A549 (cell line): ENCODE data around the gene TOB1. TPM values are rescaled to one million over a fixed set of nuclear protein-coding genes. Genes with fewer than 3 reads are reported as not detected.

Experiments
- ATAC-seq, 2 experiments: fragments of 200-7000 bp in 1 of 2; fragments of >200 bp in 1 of 2; cut with Nextera tagmentation in 1 of 2; cut with Tn5 transposase in 1 of 2; 3 replicates each; pipeline versions ENCODE4 v1.8.0 to v1.9.1; 2018 to 2020; ENCODE audit warnings: mild to moderate bottlenecking in 1 of 2, moderate library complexity in 1 of 2
- CTCF ChIA-PET: fragments of 300-600 bp; sonication (Branson Sonifier 250); formaldehyde crosslinking; extraction: SDS; loops from one replicate; lab custom pipeline; 2021; ENCODE audit warnings: antibody characterized with exemption, inconsistent platforms; lab: Yijun Ruan, JAX
- POLR2A ChIA-PET: fragments of 350-600 bp; formaldehyde crosslinking; extraction: SDS; loops from one replicate; lab custom pipeline; 2021; ENCODE audit warnings: antibody characterized with exemption, inconsistent platforms; lab: Yijun Ruan, JAX
- DNase-seq, 2 experiments: peaks; one replicate each; pipeline versions ENCODE4 v3.0.0 to v3.0.0-alpha.2; 2011 to 2016; ENCODE audit warnings: low read depth in 1 of 2, low spot score in 1 of 2
- FAIRE-seq: peaks from 2 replicates; lab custom pipeline; 2011; peaks lifted over from hg19 to GRCh38; lab: Jason Lieb, UNC
- H3K27ac ChIP-seq, 2 experiments: fragments of >200 bp; sonication (Bioruptor Twin); formaldehyde crosslinking; 3 replicates each; pipeline ENCODE4 v1.5.1; 2016 to 2017
- H3K4me1 ChIP-seq: fragments of >200 bp; sonication (Bioruptor Twin); formaldehyde crosslinking; 3 replicates; pipeline ENCODE4 v1.6.1; 2016
- H3K4me2 ChIP-seq: fragments of >200 bp; sonication (Bioruptor Twin); formaldehyde crosslinking; 3 replicates; pipeline ENCODE4 v1.6.1; 2016
- H3K4me3 ChIP-seq: fragments of >200 bp; sonication (Bioruptor Twin); formaldehyde crosslinking; 3 replicates; pipeline ENCODE4 v1.5.1; 2016
- H3K9me3 ChIP-seq: fragments of >200 bp; sonication (Bioruptor Twin); formaldehyde crosslinking; 3 replicates; pipeline ENCODE4 v1.6.1; 2016
- ATOH8 ChIP-seq: fragments of 250-450 bp; sonication (Bioruptor Pico); IDR thresholded peaks from 2 replicates; pipeline ENCODE4 v1.5.0; 2020; ENCODE audit warnings: low read depth, mild to moderate bottlenecking, moderate library complexity
- CHD2 ChIP-seq: fragments of 150-350 bp; IDR thresholded peaks from 2 replicates; pipeline ENCODE4 v1.6.1; 2014; ENCODE audit warnings: low read length; ENCODE audit not compliant: partially characterized antibody
- CTCF ChIP-seq: fragments of >200 bp; sonication (Bioruptor Twin); formaldehyde crosslinking; IDR thresholded peaks from 3 replicates; pipeline ENCODE4 v1.5.1; 2016
- ESRRA ChIP-seq: fragments of 150-350 bp; IDR thresholded peaks from 2 replicates; pipeline ENCODE4 v1.6.1; 2014; ENCODE audit warnings: mild to moderate bottlenecking, low read length, borderline replicate concordance
- FOSB ChIP-seq: fragments of 250-450 bp; sonication (Bioruptor Pico); IDR thresholded peaks from 2 replicates; pipeline ENCODE4 v1.5.0; 2020; ENCODE audit warnings: mild to moderate bottlenecking, moderate library complexity
- FOXS1 ChIP-seq: fragments of 250-450 bp; sonication (Bioruptor Pico); IDR thresholded peaks from 2 replicates; pipeline ENCODE4 v1.5.0; 2020; ENCODE audit warnings: mild to moderate bottlenecking, moderate library complexity
- JUN ChIP-seq, 2 experiments: fragments of >200 bp; sonication (Bioruptor Twin); formaldehyde crosslinking; IDR thresholded peaks; 2 replicates in 1 of 2; 3 replicates in 1 of 2; pipeline ENCODE4 v1.6.1; 2016 to 2017
- KDM5A ChIP-seq: fragments of 200-600 bp; sonication (generic); IDR thresholded peaks from 2 replicates; pipeline ENCODE4 v1.6.1; 2016; ENCODE audit warnings: antibody characterized with exemption, mild to moderate bottlenecking
- MAZ ChIP-seq: fragments of 150-350 bp; IDR thresholded peaks from 2 replicates; pipeline ENCODE4 v1.6.1; 2014; ENCODE audit warnings: antibody characterized with exemption, low read depth, low read length, borderline replicate concordance
- NR3C1 ChIP-seq: fragments of >200 bp; sonication (Bioruptor Twin); formaldehyde crosslinking; IDR thresholded peaks from 3 replicates; pipeline ENCODE4 v1.6.1; 2017
- POLR2A ChIP-seq: IDR thresholded peaks from 2 replicates; pipeline ENCODE4 v1.6.1; 2012; ENCODE audit warnings: mild to moderate bottlenecking, low read length
- RNF2 ChIP-seq: fragments of 200-600 bp; sonication (generic); IDR thresholded peaks from 2 replicates; pipeline ENCODE4 v1.6.1; 2016; ENCODE audit warnings: low read depth, mild to moderate bottlenecking, antibody characterized with exemption, moderate library complexity, borderline replicate concordance
- SREBF2 ChIP-seq: fragments of 450-650 bp; IDR thresholded peaks from 2 replicates; pipeline ENCODE4 v1.6.1; 2014; ENCODE audit warnings: mild to moderate bottlenecking, moderate library complexity
- TFCP2L1 ChIP-seq: fragments of 250-450 bp; sonication (Bioruptor Pico); IDR thresholded peaks from 2 replicates; pipeline ENCODE4 v1.5.0; 2021; ENCODE audit warnings: mild to moderate bottlenecking
- ZNF302 ChIP-seq: fragments of 250-450 bp; sonication (Bioruptor Pico); IDR thresholded peaks from 2 replicates; pipeline ENCODE4 v1.9.0; 2021; ENCODE audit warnings: inconsistent platforms, mild to moderate bottlenecking, moderate library complexity
- WGBS: methylation state at CpG from one replicate; pipeline ENCODE4 v1.1.6; 2017; ENCODE audit errors: missing lambda C conversion rate; 5-methylcytosine and 5-hydroxymethylcytosine counted together
- polyA plus RNA-seq, 4 experiments: library from polyadenylated mRNA; depleted of rRNA in 3 of 4; stranded (reverse); fragments of >200 nt; fragmentation: RNase III in 1 of 4; extraction: RNeasy Plus Mini Kit Qiagen cat#74134 plus additional on column Dnase treatment in 1 of 4; gene quantifications; 2 replicates in 3 of 4; 3 replicates in 1 of 4; pipeline ENCODE4 v1.2.3, GENCODE V29; 2011 to 2017
- TF ChIP-seq, protein P1 (sequence below): fragments of >200 bp; sonication (Bioruptor Twin); formaldehyde crosslinking; IDR thresholded peaks from 2 replicates; pipeline ENCODE4 v1.6.1; 2016
- TF ChIP-seq, protein P2 (sequence below): fragments of 450-650 bp; IDR thresholded peaks from 2 replicates; pipeline ENCODE4 v1.6.1; 2014; ENCODE audit warnings: antibody characterized with exemption
- TF ChIP-seq, protein P3 (sequence below): fragments of 150-350 bp; IDR thresholded peaks from 2 replicates; pipeline ENCODE4 v1.6.1; 2014; ENCODE audit warnings: low read depth, mild to moderate bottlenecking, low read length
- TF ChIP-seq, protein P4 (sequence below): IDR thresholded peaks from 2 replicates; pipeline ENCODE4 v1.6.1; 2012

TOB1 gene
- polyA plus RNA-seq, 2 of the 4 experiments (the other 2 are of a cell fraction): 111 to 133 TPM

DNA sequence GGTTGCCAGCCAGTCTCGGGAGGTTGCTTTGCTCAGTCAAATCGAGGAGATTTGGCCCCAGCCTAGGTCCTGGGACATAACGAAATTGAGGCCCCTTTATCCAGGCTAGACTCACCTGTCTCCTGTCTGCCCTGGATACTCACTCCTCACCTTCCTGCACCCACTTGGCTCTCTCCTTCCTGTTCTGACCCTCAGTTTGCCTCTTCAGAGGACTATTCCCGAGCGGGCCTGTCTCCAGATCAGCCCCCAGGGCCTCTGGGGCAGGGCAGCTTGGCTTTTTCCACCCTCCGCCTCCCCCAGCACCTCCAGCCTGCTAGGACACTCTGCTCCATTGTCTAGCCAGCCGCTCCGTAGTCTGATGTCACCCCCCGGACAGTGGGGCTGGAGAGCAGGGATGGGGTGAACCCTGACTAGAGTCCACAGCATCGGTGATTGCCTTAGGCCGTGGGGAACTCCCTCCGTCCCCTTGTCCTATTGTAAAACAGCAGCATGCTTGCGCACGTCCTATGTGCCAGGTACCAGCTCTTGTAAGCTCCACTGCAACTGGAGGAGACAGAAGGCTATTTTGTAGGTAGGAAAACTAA lies 21.9 kb downstream of the TOB1 start:
- no peak for ATAC-seq
- CTCF ChIA-PET: interaction anchor here (0.6 to 31.4 kb wide), 18 partner anchors 9 to 365 kb away, joined by 3 to 1502 read pairs (median 4); partner anchors contain the start of genes SPATA20, TOB1 and WFIKKN2

More for the DNA sequence above, 21.9 kb downstream of the TOB1 start:
- FAIRE-seq (no peak), DNase-seq (no peak)
- Histone ChIP-seq H3K27ac (0 out of 6 replicates have a peak overlapping the region, but pooled peaks of 1 of the 2 experiments have one; percentile 25), H3K4me2 (no peak overlapping the region), H3K4me1 (peaks cover 13% of the 10 kb centered on the region), H3K4me3 (no peak overlapping the region), H3K9me3 (no peaks in the 10 kb centered on the region)
- 80% methylated on average over 14 of the region's 14 CpGs for WGBS
- TF ChIP-seq, protein P1, sequence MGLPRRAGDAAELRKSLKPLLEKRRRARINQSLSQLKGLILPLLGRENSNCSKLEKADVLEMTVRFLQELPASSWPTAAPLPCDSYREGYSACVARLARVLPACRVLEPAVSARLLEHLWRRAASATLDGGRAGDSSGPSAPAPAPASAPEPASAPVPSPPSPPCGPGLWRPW: no peak
- TF ChIP-seq SREBF2 (no peak), FOSB (CRISPR knock-in tag) (no peak), MAZ (no peak), JUN (IDR thresholded peaks at IDR 0.05) (no peak), CHD2 (no peak), POLR2A (no peak), KDM5A (no peak), TFCP2L1 (CRISPR knock-in tag) (no peak), FOXS1 (no peak), ESRRA (no peak), CTCF (no peak), NR3C1 (no peak), RNF2 (no peak), ZNF302 (no peak), ATOH8 (no peak)
- TF ChIP-seq, protein P2, sequence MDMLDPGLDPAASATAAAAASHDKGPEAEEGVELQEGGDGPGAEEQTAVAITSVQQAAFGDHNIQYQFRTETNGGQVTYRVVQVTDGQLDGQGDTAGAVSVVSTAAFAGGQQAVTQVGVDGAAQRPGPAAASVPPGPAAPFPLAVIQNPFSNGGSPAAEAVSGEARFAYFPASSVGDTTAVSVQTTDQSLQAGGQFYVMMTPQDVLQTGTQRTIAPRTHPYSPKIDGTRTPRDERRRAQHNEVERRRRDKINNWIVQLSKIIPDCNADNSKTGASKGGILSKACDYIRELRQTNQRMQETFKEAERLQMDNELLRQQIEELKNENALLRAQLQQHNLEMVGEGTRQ: no peak
- TF ChIP-seq, protein P3, sequence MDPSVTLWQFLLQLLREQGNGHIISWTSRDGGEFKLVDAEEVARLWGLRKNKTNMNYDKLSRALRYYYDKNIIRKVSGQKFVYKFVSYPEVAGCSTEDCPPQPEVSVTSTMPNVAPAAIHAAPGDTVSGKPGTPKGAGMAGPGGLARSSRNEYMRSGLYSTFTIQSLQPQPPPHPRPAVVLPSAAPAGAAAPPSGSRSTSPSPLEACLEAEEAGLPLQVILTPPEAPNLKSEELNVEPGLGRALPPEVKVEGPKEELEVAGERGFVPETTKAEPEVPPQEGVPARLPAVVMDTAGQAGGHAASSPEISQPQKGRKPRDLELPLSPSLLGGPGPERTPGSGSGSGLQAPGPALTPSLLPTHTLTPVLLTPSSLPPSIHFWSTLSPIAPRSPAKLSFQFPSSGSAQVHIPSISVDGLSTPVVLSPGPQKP: no peak
- TF ChIP-seq, protein P4, sequence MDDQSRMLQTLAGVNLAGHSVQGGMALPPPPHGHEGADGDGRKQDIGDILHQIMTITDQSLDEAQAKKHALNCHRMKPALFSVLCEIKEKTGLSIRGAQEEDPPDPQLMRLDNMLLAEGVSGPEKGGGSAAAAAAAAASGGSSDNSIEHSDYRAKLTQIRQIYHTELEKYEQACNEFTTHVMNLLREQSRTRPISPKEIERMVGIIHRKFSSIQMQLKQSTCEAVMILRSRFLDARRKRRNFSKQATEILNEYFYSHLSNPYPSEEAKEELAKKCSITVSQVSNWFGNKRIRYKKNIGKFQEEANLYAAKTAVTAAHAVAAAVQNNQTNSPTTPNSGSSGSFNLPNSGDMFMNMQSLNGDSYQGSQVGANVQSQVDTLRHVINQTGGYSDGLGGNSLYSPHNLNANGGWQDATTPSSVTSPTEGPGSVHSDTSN: no peak
- TF ChIP-seq, all 56 proteins: peak for 0
- POLR2A ChIA-PET: interaction anchor here (0.7 kb wide), 1 partner anchor 106 kb away, joined by 4 read pairs; no protein-coding TSS in a partner anchor
